Activated CD4-positive, alpha-beta memory T cell treated with anti-CD3 and anti-CD28 coated beads for 36 hours (primary cell): Measurements from ENCODE around the gene CGB5. TPM values are rescaled to one million over a fixed set of nuclear protein-coding genes. Genes with fewer than 3 reads are reported as not detected.

Experiments used
- CTCF ChIA-PET: fragments of 350-600 bp; sonication (Branson Sonifier 250); formaldehyde crosslinking; loops from one replicate; lab custom pipeline; 2021; ENCODE audit warnings: antibody characterized with exemption, inconsistent platforms; lab: Charles Lee
- POLR2A ChIA-PET: fragments of 350-600 bp; sonication (Branson Sonifier 250); formaldehyde crosslinking; loops from one replicate; lab custom pipeline; 2021; ENCODE audit warnings: antibody characterized with exemption; lab: Charles Lee
- DNase-seq: peaks from one replicate; pipeline ENCODE4 v3.0.0-alpha.2; 2020
- H3K27ac Mint-ChIP-seq: one replicate; pipeline ENCODE4 v1.8.0; 2021; ENCODE audit warnings: mixed read lengths
- H3K27me3 Mint-ChIP-seq: one replicate; pipeline ENCODE4 v1.8.0; 2021; ENCODE audit warnings: mixed read lengths
- H3K36me3 Mint-ChIP-seq: one replicate; pipeline ENCODE4 v1.8.0; 2021; ENCODE audit warnings: mixed read lengths
- H3K4me1 Mint-ChIP-seq: one replicate; pipeline ENCODE4 v1.8.0; 2021; ENCODE audit warnings: low read depth, mixed read lengths
- H3K4me3 Mint-ChIP-seq: one replicate; pipeline ENCODE4 v1.8.0; 2021; ENCODE audit warnings: mild to moderate bottlenecking, mixed read lengths
- H3K9me3 Mint-ChIP-seq: one replicate; pipeline ENCODE4 v1.8.0; 2021; ENCODE audit warnings: mixed read lengths
- intact Hi-C: fragments of 100-400 bp; cut with micrococcal nuclease; formaldehyde crosslinking; loops from one replicate; pipeline ENCODE4 v1.15.1; 2023
- microRNA-seq: library from miRNA; unstranded; fragments of <30 nt; microRNA quantifications from one replicate; pipeline ENCODE4 v1.2.0, GENCODE V29; 2022; ENCODE audit warnings: borderline number of aligned reads, borderline microRNAs expressed, borderline replicate concordance
- total RNA-seq, 2 experiments: library from RNA; stranded (reverse); gene quantifications; one replicate each; pipeline ENCODE4 v1.2.3, GENCODE V29; 2021

CGB5 gene
- total RNA-seq, 2 experiments from 2014 or later = not detected

GRCh38 chr19:49081273-49081672 lies 37.6 kb downstream of the CGB5 start:
- Mint-ChIP-seq H3K4me1 (peaks cover 12% of the 10 kb centered on the region), H3K4me3 (no peak overlapping the region), H3K36me3 (peaks cover 8% of the 10 kb centered on the region), H3K9me3 (no peaks in the 10 kb centered on the region), H3K27ac (no peak overlapping the region), H3K27me3 (peaks cover 2% of the 10 kb centered on the region)
- intact Hi-C loops = loop anchor here (10.0 kb wide), 1 partner anchor 86 kb away; the partner anchor contains the start of genes GYS1 and RUVBL2
- no peak for DNase-seq
- ChIA-PET POLR2A (no interaction called here), CTCF (interaction anchor here (2.3 kb wide), 1 partner anchor 17 kb away, joined by 13 read pairs; no protein-coding TSS in a partner anchor)

DNA sequence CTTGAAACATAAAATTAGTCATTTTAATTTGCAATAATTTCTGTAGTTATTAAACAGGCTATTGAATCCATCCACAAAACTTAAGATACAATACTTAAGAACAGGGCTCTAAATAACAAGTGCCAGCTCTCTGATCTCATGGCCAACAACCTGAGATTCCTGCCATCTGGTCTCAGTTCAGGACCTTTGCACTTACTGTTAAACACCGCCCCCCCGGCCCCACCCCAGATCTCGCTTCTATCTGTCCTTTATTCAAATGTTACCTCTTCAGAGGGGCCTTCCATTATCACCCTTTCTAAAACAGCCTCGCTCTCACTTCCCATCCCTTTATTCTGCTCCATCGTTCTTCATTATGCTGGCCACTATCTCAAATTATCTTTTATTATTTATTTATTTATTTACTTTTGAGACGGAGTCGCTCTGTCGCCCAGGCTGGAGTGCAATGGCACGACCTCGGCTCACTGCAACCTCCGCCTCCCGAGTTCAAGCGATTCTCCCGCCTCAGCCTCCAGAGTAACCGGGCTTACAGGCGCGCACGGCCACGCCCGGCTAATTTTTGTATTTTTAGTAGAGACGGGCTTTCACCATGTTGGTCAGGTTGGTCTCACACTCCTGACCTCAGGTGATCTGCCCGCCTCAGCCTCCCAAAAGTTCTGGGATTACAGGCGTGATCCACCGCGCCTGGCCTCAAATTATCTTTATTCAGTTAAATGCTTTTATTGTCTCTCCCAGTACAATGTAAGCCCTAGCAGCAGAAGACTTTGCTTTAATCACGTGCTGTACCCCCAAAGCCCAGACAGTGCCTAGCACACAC lies 40.8 kb downstream of the CGB5 start:
- Mint-ChIP-seq H3K27ac (peak overlapping the region; percentile 82), H3K27me3 (no peaks in the 10 kb centered on the region), H3K4me3 (peak overlapping the region; percentile 96), H3K4me1 (peaks cover 29% of the 10 kb centered on the region), H3K9me3 (no peaks in the 10 kb centered on the region), H3K36me3 (peaks cover 27% of the 10 kb centered on the region)
- intact Hi-C loops = loop anchor here (1.0 to 10.0 kb wide), 3 partner anchors 35 to 438 kb away; partner anchors contain the start of genes C19orf73, CA11, GYS1 and PPFIA3
- ChIA-PET POLR2A (no interaction called here), CTCF (no interaction called here)
- no peak for DNase-seq

DNA sequence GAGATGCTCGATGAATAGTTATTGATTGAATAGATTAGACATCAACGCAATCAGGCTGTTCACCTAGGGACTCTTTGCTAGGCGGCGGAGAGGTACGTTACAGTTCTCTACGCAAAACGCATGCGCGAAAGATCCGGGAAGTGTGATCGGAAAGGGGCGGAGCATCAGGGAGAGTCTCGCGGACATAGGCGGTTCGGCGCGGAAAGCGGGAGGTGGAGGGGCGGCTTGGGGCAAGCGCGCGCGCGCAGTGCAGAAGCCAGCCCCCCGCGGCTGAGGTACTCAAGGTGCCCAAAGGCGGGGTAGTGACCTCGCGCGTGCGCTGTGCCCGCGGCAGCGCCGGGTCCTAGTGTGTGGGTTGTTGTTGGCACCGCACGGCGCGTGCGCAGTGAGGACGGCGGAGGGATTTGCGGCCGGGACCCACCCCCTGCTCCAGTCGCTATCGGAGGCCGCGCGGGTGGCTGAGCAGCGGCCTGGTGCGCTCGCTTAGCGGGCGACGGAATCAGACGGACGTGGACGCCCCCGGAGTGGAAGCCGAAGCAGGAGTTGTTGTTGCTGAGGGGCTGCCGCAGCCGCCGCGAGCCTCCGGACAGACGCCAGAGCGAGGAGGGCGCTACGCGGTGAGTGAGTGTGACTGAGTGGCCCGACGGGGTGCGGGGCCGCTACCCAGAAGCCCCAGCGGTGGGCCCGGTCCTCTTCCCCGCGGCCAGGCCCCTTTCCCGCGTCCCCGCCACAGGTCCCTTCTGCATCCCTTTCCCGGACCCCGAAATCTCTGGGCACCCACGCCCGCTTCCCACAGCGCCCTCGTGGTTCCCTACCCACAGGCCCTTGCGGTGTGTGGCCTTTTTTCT lies 41.6 kb downstream of the CGB5 start, which contains the start of gene SNRNP70:
Gene SNRNP70, plus strand, starts transcription at position 432 of the 848 bp plus-strand sequence. CDS start 964 bp downstream, outside the sequence.
- Mint-ChIP-seq H3K27ac (peak within 1 kb of the TSS; percentile 82), H3K9me3 (no peaks in the 10 kb centered on the region), H3K4me3 (peak within 1 kb of the TSS; percentile 96), H3K27me3 (no peaks in the 10 kb centered on the region), H3K36me3 (peaks cover 29% of the 10 kb centered on the region), H3K4me1 (peaks cover 31% of the 10 kb centered on the region)
- intact Hi-C loops = loop anchor here (1.0 to 10.0 kb wide), 3 partner anchors 34 to 439 kb away; partner anchors contain the start of genes C19orf73, CA11, GYS1 and PPFIA3
- DNase-seq = peak; percentile 99
- POLR2A ChIA-PET = no interaction called here
- CTCF ChIA-PET = interaction anchor here (2.5 to 4.0 kb wide), 2 partner anchors 13 to 21 kb away, joined by 8 to 42 read pairs; no protein-coding TSS in a partner anchor

- Mint-ChIP-seq H3K9me3 (no peaks in the 10 kb centered on the region), H3K27me3 (no peaks in the 10 kb centered on the region), H3K36me3 (peaks cover 35% of the 10 kb centered on the region), H3K27ac (peak overlapping the region; percentile 82), H3K4me1 (peaks cover 37% of the 10 kb centered on the region), H3K4me3 (peak overlapping the region; percentile 96)
- intact Hi-C loops = loop anchor here (1.0 to 10.0 kb wide), 3 partner anchors 33 to 440 kb away; partner anchors contain the start of genes C19orf73, CA11, GYS1 and PPFIA3
- DNase-seq = no peak
- ChIA-PET CTCF (interaction anchor here (1.2 to 4.0 kb wide), 4 partner anchors 9 to 62 kb away, joined by 3 to 42 read pairs (median 6); no protein-coding TSS in a partner anchor), POLR2A (interaction anchor here (0.8 kb wide), 1 partner anchor 28 kb away, joined by 3 read pairs; the partner anchor contains the start of gene LIN7B)
These were observed 42.2 kb downstream of the CGB5 start for GRCh38 chr19:49085868-49086232.

GRCh38 chr19:49086296-49086695 lies 42.6 kb downstream of the CGB5 start:
- H3K36me3 Mint-ChIP-seq = peaks cover 38% of the 10 kb centered on the region
- DNase-seq = no peak
- H3K4me1 Mint-ChIP-seq = peaks cover 39% of the 10 kb centered on the region
- ChIA-PET CTCF (interaction anchor here (1.2 to 4.0 kb wide), 5 partner anchors 9 to 62 kb away, joined by 3 to 42 read pairs (median 6); no protein-coding TSS in a partner anchor), POLR2A (interaction anchor here (0.8 kb wide), 1 partner anchor 28 kb away, joined by 3 read pairs; the partner anchor contains the start of gene LIN7B)
- peak overlapping the region; percentile 82 for H3K27ac Mint-ChIP-seq
- H3K9me3 Mint-ChIP-seq = no peaks in the 10 kb centered on the region
- intact Hi-C loops = loop anchor here (10.0 kb wide), 1 partner anchor 91 kb away; the partner anchor contains the start of genes GYS1 and RUVBL2
- peak overlapping the region; percentile 96 for H3K4me3 Mint-ChIP-seq
- H3K27me3 Mint-ChIP-seq = no peaks in the 10 kb centered on the region

GRCh38 chr19:49091391-49092038 lies 47.9 kb downstream of the CGB5 start:
- intact Hi-C loops = no loop called here
- CTCF ChIA-PET = interaction anchor here (1.6 kb wide), 1 partner anchor 23 kb away, joined by 4 read pairs; the partner anchor contains the start of gene LIN7B
- POLR2A ChIA-PET = no interaction called here
- Mint-ChIP-seq H3K9me3 (no peaks in the 10 kb centered on the region), H3K4me3 (no peak overlapping the region), H3K36me3 (peaks cover 46% of the 10 kb centered on the region), H3K4me1 (peaks cover 35% of the 10 kb centered on the region), H3K27me3 (no peaks in the 10 kb centered on the region), H3K27ac (peak overlapping the region; percentile 25)
- peak; percentile 18 for DNase-seq

DNA sequence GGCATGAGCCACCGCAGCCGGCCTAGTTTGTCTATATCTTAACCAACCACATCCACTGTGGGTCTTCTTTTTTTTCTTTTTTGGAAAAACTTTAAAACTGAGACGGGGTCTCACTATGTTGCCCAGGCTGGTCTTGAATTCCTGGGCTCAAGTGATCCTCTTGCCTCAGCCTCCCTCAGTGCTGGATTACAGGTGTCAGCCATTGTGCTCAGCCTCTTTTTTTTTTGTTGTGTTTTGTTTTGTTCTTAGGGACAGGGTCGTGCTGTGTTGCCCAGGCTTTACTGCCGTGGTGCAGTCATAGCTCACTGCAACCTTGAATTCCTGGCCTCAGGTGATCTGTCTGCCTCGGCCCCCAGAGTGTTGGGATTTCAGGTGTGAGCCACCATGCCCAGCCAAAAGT lies 49.0 kb downstream of the CGB5 start:
- intact Hi-C loops = no loop called here
- ChIA-PET POLR2A (no interaction called here), CTCF (interaction anchor here (1.5 to 1.6 kb wide), 2 partner anchors 14 to 22 kb away, joined by 4 read pairs; partner anchors contain the start of gene LIN7B)
- no peak for DNase-seq
- H3K9me3 Mint-ChIP-seq = no peaks in the 10 kb centered on the region
- peaks cover 42% of the 10 kb centered on the region for H3K36me3 Mint-ChIP-seq
- H3K4me3 Mint-ChIP-seq = no peak overlapping the region
- H3K4me1 Mint-ChIP-seq = peaks cover 27% of the 10 kb centered on the region
- no peaks in the 10 kb centered on the region for H3K27me3 Mint-ChIP-seq
- H3K27ac Mint-ChIP-seq = no peak overlapping the region

Small RNA genes within 50 kb of the gene (microRNA-seq; reads per million reads assigned to microRNA genes)
- 1.6 reads per million for gene MIR6798

Other genes starting within 250 kb of the CGB5 start
- 10 to 100 TPM; 59.8 to 61.5 TPM for gene BCAT2, start 232.8 kb upstream of the CGB5 start, total RNA-seq
- under 1 TPM in 1 of 2 experiments, not detected in 1; 0.31 TPM for gene HSD17B14, start 207.4 kb upstream of the CGB5 start, total RNA-seq
- gene PLEKHA4, start 175.2 kb upstream of the CGB5 start, total RNA-seq = 10 to 100 TPM; 10.5 to 11.0 TPM
- gene PPP1R15A, start 171.4 kb upstream of the CGB5 start, total RNA-seq = 10 to 100 TPM; 49.7 to 52.0 TPM
- under 1 TPM; 0.34 to 0.59 TPM for gene TULP2, start 145.1 kb upstream of the CGB5 start, total RNA-seq
- 100 to 1,000 TPM; 154 to 159 TPM for gene NUCB1, start 143.5 kb upstream of the CGB5 start, total RNA-seq
- 1 to 10 TPM; 2.0 to 2.8 TPM for gene DHDH, start 110.1 kb upstream of the CGB5 start, total RNA-seq
- 100 to 1,000 TPM; 173 to 181 TPM for gene BAX, start 89.0 kb upstream of the CGB5 start, total RNA-seq
- 100 to 1,000 TPM; 870 to 900 TPM for gene FTL, start 78.5 kb upstream of the CGB5 start, total RNA-seq
- gene GYS1, start 50.5 kb upstream of the CGB5 start, total RNA-seq = 10 to 100 TPM; 42.2 to 47.6 TPM
- 100 to 1,000 TPM; 107 to 109 TPM for gene RUVBL2, start 50.0 kb upstream of the CGB5 start, total RNA-seq
- gene LHB, start 26.8 kb upstream of the CGB5 start, total RNA-seq = under 1 TPM in 1 of 2 experiments, not detected in 1; 0.48 TPM
- gene CGB3, start 19.5 kb upstream of the CGB5 start, total RNA-seq = not detected
- not detected for gene CGB2, start 12.0 kb upstream of the CGB5 start, total RNA-seq
- gene CGB1, start 7.0 kb upstream of the CGB5 start, total RNA-seq = not detected
- not detected for gene CGB8, start 5.3 kb downstream of the CGB5 start, total RNA-seq
- not detected for gene CGB7, start 13.9 kb downstream of the CGB5 start, total RNA-seq
- not detected for gene NTF4, start 21.0 kb downstream of the CGB5 start, total RNA-seq
- gene KCNA7, start 28.9 kb downstream of the CGB5 start, total RNA-seq = not detected
- 100 to 1,000 TPM; 180 to 190 TPM for gene SNRNP70, start 41.6 kb downstream of the CGB5 start, total RNA-seq
- gene LIN7B, start 70.5 kb downstream of the CGB5 start, total RNA-seq = 1 to 10 TPM; 5.1 to 5.6 TPM
- gene C19orf73, start 75.3 kb downstream of the CGB5 start, total RNA-seq = 1 to 10 TPM; 1.4 TPM
- 1 to 10 TPM; 3.5 to 5.0 TPM for gene PPFIA3, start 75.7 kb downstream of the CGB5 start, total RNA-seq
- not detected for gene HRC, start 111.5 kb downstream of the CGB5 start, total RNA-seq
- 1 to 10 TPM; 1.1 to 1.2 TPM for gene TRPM4, start 113.9 kb downstream of the CGB5 start, total RNA-seq